Measurements from ENCODE around the gene TASP1.
"Not testable (repeated sequence)": the region's sequence is repeated elsewhere in the genome, so short reads cannot be mapped to it uniquely, and the experiment has no call there.

DNA sequence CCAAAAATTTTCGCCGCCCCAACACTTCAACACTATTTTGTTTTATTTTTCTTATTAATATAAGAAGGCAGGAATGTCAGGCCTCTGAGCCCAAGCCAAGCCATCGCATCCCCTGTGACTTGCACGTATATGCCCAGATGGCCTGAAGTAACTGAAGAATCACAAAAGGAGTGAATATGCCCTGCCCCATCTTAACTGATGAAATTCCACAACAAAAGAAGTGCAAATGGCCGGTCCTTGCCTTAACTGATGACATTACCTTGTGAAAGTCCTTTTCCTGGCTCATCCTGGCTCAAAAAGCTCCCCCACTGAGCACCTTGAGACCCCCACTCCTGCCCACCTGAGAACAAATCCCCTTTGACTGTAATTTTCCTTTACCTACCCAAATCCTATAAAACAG lies 276.6 kb downstream of the TASP1 start:
- not testable (repeated sequence) for TF ChIP-seq YY1 (IDR thresholded peaks at IDR 0.05); JUND (IDR thresholded peaks at IDR 0.05); HNF4A (conservative IDR thresholded peaks at IDR 0.05); GABPA (IDR thresholded peaks at IDR 0.05 in 1 of 2, conservative IDR thresholded peaks at IDR 0.05 in 1 of 2)
- TF ChIP-seq, protein P1, sequence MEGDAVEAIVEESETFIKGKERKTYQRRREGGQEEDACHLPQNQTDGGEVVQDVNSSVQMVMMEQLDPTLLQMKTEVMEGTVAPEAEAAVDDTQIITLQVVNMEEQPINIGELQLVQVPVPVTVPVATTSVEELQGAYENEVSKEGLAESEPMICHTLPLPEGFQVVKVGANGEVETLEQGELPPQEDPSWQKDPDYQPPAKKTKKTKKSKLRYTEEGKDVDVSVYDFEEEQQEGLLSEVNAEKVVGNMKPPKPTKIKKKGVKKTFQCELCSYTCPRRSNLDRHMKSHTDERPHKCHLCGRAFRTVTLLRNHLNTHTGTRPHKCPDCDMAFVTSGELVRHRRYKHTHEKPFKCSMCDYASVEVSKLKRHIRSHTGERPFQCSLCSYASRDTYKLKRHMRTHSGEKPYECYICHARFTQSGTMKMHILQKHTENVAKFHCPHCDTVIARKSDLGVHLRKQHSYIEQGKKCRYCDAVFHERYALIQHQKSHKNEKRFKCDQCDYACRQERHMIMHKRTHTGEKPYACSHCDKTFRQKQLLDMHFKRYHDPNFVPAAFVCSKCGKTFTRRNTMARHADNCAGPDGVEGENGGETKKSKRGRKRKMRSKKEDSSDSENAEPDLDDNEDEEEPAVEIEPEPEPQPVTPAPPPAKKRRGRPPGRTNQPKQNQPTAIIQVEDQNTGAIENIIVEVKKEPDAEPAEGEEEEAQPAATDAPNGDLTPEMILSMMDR (IDR thresholded peaks at IDR 0.05; ENCODE audit: low read depth, low read length, missing input control), result not testable (repeated sequence)
